ENCODE results near the gene HMGN4. TPM values are rescaled to one million over a fixed set of nuclear protein-coding genes. Genes with fewer than 3 reads are reported as not detected.

HMGN4 gene
- total RNA-seq, 1 experiment from 2014 or later = 71.8 TPM

- Histone ChIP-seq H3K36me3 (no peaks in the 10 kb centered on the region), H3K27me3 (no peaks in the 10 kb centered on the region), H3K4me3 (peak overlapping the region; percentile 53), H3K9me3 (no peaks in the 10 kb centered on the region)
- peak; percentile 65 for DNase-seq
These were observed 18.3 kb downstream of the HMGN4 start for GRCh38 chr6:26556263-26557070.

GRCh38 chr6:26561533-26562466, 23.6 kb downstream of the HMGN4 start:
- DNase-seq = no peak
- no peaks in the 10 kb centered on the region for H3K27me3 ChIP-seq
- H3K36me3 ChIP-seq = no peaks in the 10 kb centered on the region
- H3K9me3 ChIP-seq = no peaks in the 10 kb centered on the region
- no peak overlapping the region for H3K4me3 ChIP-seq

- no peak for DNase-seq
- H3K9me3 ChIP-seq = no peaks in the 10 kb centered on the region
- H3K27me3 ChIP-seq = no peaks in the 10 kb centered on the region
- H3K36me3 ChIP-seq = no peaks in the 10 kb centered on the region
- H3K4me3 ChIP-seq = no peak overlapping the region
These were observed 25.3 kb downstream of the HMGN4 start for GRCh38 chr6:26563488-26563887.

GRCh38 chr6:26568601-26569432, 30.7 kb downstream of the HMGN4 start:
- no peaks in the 10 kb centered on the region for H3K9me3 ChIP-seq
- H3K36me3 ChIP-seq = no peaks in the 10 kb centered on the region
- peak overlapping the region; percentile 61 for H3K4me3 ChIP-seq
- no peaks in the 10 kb centered on the region for H3K27me3 ChIP-seq
- DNase-seq = peak; percentile 69

- no peaks in the 10 kb centered on the region for H3K36me3 ChIP-seq
- H3K27me3 ChIP-seq = no peaks in the 10 kb centered on the region
- no peaks in the 10 kb centered on the region for H3K9me3 ChIP-seq
- H3K4me3 ChIP-seq = peak overlapping the region; percentile 61
- DNase-seq = no peak
These were observed 31.2 kb downstream of the HMGN4 start for GRCh38 chr6:26569433-26569764.

GRCh38 chr6:26570027-26570809, 32.1 kb downstream of the HMGN4 start:
- no peak for DNase-seq

GRCh38 chr6:26571592-26572296, 33.6 kb downstream of the HMGN4 start:
- Histone ChIP-seq H3K36me3 (no peaks in the 10 kb centered on the region), H3K9me3 (no peaks in the 10 kb centered on the region), H3K4me3 (peak overlapping the region; percentile 68), H3K27me3 (no peaks in the 10 kb centered on the region)
- DNase-seq = peak; percentile 58

More at GRCh38 chr6:26570027-26570809, 32.1 kb downstream of the HMGN4 start:
- H3K4me3 ChIP-seq = no peak overlapping the region
- H3K9me3 ChIP-seq = no peaks in the 10 kb centered on the region
- H3K27me3 ChIP-seq = no peaks in the 10 kb centered on the region
- H3K36me3 ChIP-seq = no peaks in the 10 kb centered on the region

- H3K27me3 ChIP-seq = no peaks in the 10 kb centered on the region
- H3K36me3 ChIP-seq = no peaks in the 10 kb centered on the region
- no peaks in the 10 kb centered on the region for H3K9me3 ChIP-seq
- no peak overlapping the region for H3K4me3 ChIP-seq
- DNase-seq = no peak
These were observed 37.4 kb downstream of the HMGN4 start for GRCh38 chr6:26575494-26575939.

- H3K9me3 ChIP-seq = no peaks in the 10 kb centered on the region
- H3K4me3 ChIP-seq = peak overlapping the region; percentile 51
- no peaks in the 10 kb centered on the region for H3K36me3 ChIP-seq
- DNase-seq = no peak
- H3K27me3 ChIP-seq = no peaks in the 10 kb centered on the region
These were observed 38.3 kb downstream of the HMGN4 start for GRCh38 chr6:26576407-26576843.

GRCh38 chr6:26576929-26577719, 39.0 kb downstream of the HMGN4 start:
- H3K36me3 ChIP-seq = no peaks in the 10 kb centered on the region
- no peaks in the 10 kb centered on the region for H3K27me3 ChIP-seq
- peak; percentile 64 for DNase-seq
- peak overlapping the region; percentile 51 for H3K4me3 ChIP-seq
- H3K9me3 ChIP-seq = no peaks in the 10 kb centered on the region

GRCh38 chr6:26577720-26578072, 39.5 kb downstream of the HMGN4 start:
- Histone ChIP-seq H3K4me3 (peak overlapping the region; percentile 51), H3K27me3 (no peaks in the 10 kb centered on the region), H3K9me3 (no peaks in the 10 kb centered on the region), H3K36me3 (no peaks in the 10 kb centered on the region)
- no peak for DNase-seq

GRCh38 chr6:26578279-26578678, 40.1 kb downstream of the HMGN4 start:
- H3K36me3 ChIP-seq = no peaks in the 10 kb centered on the region
- no peak overlapping the region for H3K4me3 ChIP-seq
- H3K27me3 ChIP-seq = no peaks in the 10 kb centered on the region
- no peaks in the 10 kb centered on the region for H3K9me3 ChIP-seq
- no peak for DNase-seq

GRCh38 chr6:26578741-26579140, 40.6 kb downstream of the HMGN4 start:
- no peaks in the 10 kb centered on the region for H3K27me3 ChIP-seq
- H3K4me3 ChIP-seq = no peak overlapping the region
- no peak for DNase-seq
- H3K9me3 ChIP-seq = no peaks in the 10 kb centered on the region
- H3K36me3 ChIP-seq = no peaks in the 10 kb centered on the region

GRCh38 chr6:26581164-26581915, 43.2 kb downstream of the HMGN4 start:
- Histone ChIP-seq H3K36me3 (no peaks in the 10 kb centered on the region), H3K9me3 (no peaks in the 10 kb centered on the region), H3K27me3 (no peaks in the 10 kb centered on the region; the same call in 1 of the 2 replicates), H3K4me3 (no peak overlapping the region)
- DNase-seq = no peak
